NCI-H2196 (cell line): Measurements from ENCODE around the gene APOH.

ENCODE experiments used
- DNase-seq: peaks from one replicate; lab custom pipeline; 2025; ENCODE audit not compliant: unreplicated experiment; lab: John Stamatoyannopoulos, UW

APOH gene

DNA sequence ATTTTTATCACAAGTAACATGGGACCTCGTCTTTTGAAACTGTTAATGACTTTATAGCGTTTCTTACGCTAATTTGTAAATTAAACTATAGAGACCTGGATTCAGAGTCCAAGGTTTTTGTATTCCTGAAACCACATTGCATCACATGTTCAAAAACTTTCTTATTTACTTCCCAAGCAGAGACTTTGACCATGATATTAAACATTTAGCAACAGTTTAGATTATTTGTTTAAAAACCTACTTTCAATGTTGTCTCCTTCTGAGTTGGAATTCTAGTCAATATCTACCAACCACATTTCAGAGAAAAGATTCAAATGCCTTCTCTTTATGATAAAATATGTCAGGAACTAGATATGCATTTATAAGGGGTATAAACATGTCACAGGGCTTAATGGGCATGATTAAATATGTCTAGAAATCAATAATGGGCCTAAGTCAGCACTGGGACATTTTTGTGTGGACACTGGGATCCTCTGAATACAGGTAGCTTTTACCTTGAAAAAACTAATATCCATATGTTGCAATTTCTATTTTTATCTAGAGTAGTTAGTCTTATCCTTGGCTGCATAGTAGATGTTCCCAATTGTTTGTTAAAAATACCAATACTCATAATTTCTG is 6.3 kb upstream of the APOH start:
- no peak for DNase-seq

DNA sequence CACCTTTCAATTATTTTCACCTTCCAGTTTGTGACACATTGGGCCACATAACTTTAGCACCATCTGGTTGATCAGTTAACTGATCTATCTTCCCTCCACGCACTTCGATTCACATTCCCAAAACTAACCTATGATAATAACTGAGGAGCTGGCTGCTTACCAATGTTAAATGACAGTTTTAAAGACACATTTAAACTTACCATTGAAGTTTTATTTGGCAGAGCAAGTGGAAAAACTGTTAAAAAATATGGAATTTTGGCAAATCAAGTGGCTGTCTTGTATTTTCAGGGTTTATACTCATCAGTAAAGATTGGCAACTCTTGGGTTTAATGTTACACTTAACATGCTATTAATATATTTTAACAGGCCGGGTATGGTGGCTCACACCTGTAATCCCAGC is 5.4 kb upstream of the APOH start:
- no peak for DNase-seq

- no peak for DNase-seq
Observed at GRCh38 chr17:66233023-66233753, 4.0 kb upstream of the APOH start.

DNA sequence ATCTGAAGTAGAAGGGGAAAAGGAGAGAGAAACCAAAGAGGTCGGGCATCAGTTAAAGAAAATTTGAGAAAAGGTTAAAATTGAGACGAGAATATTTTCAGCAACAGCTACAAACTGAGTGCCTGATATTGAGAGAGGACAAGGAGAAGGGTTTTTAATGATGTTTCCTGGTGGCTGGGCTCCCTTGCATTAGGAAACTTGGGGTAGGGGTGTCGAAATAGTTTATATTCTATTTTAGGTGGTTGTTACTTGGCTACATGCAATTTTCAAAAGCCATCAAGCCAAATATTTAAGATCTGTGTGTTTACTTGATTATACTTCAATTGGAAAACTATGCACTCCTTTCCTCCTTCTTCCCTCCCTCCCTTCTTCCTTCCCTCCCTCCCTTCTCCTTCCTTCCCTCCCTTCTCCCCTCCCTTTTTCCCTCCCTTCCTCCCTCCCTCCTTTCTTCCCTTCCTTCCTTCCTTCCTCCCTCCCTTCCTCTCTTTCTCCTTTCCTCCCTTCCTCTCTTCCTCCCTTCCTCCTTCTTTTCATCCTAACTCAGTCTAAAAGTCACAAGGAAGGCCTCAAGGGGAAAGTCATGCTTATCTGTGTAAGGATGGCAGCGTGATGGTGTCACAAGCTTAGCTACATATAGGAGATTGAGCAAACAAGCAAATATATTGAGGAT is 1.8 kb upstream of the APOH start:
- no peak for DNase-seq

DNA sequence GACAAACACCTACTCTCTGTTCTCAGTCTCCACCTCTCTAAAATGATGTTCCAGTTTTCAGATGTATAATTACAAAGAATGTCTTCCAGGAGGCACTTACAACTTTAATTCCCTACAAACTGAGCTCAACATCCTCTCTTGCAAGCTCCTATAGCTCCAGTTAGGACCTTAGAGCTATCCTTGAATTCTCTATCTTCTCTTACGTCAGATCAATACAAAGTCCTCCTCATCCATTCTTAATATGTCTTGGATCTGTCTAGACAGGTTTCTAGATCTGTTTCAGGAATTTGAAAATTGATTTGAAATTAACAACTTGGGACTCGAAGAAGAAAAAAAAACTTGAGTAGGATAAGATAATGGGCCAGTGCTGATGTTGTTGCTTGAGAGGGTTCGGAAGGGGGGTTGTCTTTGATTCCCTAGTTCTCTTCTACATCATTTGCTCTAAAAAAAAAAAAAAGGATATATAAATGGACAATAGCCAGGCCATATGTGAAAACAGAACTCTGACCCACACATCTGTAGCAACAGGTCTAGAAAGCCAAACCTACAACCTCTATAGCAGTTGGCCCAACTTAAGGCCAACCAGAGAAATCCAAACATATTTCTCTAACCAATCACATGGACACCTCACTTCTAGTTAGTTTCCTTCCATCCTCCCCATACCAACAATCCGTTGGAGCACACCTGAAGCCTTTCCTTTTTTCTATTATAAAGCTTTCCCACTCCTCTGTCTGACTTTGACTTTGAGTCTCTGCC is 746 bp upstream of the APOH start:
- no peak for DNase-seq

DNA sequence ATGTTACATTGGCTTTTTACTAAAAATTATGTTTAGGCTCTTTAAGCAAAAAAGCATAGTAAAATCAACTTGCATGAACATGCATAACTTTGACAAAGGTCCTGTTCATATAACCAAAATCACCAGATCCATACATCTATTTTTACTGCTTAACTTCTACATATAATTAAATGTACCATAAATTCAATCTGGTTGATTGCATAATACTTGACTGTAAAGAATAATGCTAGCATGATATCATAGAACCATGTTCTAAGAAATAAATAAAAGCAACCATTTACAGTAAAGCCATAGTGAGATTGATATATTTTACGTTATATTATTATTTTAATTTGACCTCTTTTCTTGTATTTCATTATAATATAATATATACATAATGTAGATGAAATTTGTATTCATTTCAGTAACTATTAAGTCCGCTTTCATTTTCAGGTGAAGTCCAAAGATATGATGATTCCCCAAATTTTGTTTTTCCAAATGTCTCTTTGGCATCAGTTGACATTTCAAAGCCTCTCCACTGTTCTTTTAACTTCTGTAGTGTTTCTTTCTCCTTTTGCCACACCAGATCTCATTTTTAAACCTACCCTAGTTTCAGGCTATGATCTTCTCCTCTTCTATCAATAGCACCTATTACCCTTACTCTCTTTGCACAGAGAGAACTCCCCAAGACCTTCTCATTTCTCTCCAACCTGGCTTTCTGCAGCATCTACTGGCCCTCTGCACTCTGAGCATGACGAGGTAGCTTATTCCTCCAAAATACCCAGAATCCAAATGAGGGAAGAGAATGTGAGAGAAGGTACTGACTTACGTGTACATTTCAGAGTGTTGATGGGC is 1.8 kb downstream of the APOH start:
- no peak for DNase-seq

GRCh38 chr17:66222798-66223350 is 6.3 kb downstream of the APOH start:
- no peak for DNase-seq

- no peak for DNase-seq
Observed at GRCh38 chr17:66221755-66222530, 7.3 kb downstream of the APOH start.

GRCh38 chr17:66221343-66221742 is 7.9 kb downstream of the APOH start:
- no peak for DNase-seq

DNA sequence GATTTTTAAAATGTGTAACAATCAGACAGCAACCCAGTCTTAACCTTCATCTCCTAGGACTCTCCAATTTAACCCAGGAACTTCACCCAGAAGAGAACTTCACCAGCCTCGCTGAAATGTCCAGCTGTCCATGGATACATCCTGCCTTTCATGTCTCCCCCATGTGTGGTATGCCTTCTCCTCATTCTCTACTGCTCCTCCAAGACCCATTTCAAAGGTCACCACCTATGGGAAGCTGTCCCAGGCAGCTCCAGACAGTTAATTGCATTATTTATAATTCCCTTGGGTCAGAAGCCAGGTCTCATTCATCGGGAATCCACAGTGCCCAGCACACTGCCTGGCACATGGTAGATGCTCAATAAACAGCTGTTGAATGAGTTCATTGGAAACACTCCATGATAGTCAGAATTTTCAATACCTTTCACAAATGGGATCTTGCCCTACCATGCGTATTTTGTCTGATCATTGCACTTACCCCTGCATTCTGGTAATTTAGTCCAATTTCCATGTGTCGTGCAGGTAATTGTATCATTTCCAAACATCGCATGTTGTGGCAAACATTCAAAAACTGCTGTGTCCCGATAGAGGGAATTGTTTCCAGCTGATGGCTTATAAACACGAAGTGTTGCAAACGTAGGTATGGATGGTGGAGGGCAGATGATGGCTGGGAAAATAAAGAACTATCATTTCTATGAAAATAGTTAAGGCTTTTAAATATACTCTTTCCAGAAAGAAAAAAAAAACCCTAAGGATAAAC is 9.0 kb downstream of the APOH start:
- DNase-seq: no peak

DNA sequence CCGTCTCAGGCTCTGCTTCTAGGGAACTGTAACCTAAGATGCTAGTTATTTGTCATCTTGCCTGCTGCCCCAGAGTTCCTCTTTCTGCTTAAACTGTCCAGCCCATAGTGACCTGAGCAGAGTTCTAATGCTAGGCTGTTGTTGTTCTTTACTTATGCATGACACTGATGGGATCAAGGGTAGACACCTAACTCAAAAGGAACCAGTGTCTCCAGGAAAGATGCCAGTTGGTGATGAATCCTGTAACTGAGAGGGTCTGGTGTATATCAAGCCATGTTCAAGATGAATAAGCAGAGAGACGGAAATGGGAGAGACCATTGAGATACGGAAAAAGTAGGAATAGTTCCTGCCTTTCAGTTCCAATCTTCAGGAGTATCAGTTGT is 13.7 kb downstream of the APOH start:
- no peak for DNase-seq

DNA sequence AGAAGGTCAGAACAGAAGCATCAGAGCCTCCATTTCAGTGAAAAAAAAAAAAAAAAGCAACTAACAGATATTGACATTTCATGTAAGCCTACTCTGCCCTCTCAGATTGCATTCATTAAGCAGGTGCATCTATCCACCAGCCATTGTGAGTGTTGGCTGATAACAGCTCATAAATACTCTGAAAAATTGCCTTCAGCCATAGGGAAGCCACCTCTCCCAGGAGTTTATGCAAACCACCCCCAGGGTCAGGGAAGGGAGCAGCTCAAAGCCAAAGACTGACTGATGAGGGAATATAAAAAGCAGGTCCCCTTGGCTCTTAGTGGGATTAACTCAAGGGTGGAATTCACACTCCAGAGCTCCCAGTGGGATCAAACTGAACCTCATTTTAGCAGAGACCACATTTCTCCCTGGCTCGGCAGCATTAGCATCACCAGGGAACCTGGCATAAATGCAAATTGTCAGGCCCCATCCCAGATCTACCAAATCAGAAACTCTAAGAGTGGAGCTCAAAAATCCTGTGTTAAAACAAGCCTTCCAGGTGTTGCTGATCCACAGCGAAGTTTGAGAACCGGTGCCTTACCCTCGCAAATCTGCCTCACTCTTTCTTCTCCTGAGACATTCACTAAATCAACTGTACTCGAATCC is 14.2 kb downstream of the APOH start:
- peak; percentile 40 for DNase-seq

- no peak for DNase-seq
Observed at GRCh38 chr17:66211047-66211810, 18.0 kb downstream of the APOH start.

DNA sequence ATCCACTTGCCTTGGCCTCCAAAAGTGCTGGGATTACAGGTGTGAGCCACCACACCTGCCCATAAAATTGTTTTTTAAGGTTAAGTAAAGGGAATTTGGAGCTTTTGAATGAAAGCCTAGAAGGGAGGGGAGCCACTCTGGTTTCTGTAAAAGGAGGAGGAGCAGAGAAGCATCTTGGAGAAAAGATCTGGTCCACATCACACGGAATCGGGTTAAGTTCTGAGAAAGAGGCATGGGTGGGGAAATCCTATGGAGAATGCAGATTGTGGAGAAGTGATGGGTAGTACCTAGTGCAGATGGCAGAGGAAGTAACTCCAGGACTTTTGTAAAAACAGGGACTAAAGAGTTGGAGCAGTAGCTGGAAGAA is 19.0 kb downstream of the APOH start:
- DNase-seq: no peak

GRCh38 chr17:66207936-66208335 is 21.3 kb downstream of the APOH start:
- DNase-seq: no peak

DNA sequence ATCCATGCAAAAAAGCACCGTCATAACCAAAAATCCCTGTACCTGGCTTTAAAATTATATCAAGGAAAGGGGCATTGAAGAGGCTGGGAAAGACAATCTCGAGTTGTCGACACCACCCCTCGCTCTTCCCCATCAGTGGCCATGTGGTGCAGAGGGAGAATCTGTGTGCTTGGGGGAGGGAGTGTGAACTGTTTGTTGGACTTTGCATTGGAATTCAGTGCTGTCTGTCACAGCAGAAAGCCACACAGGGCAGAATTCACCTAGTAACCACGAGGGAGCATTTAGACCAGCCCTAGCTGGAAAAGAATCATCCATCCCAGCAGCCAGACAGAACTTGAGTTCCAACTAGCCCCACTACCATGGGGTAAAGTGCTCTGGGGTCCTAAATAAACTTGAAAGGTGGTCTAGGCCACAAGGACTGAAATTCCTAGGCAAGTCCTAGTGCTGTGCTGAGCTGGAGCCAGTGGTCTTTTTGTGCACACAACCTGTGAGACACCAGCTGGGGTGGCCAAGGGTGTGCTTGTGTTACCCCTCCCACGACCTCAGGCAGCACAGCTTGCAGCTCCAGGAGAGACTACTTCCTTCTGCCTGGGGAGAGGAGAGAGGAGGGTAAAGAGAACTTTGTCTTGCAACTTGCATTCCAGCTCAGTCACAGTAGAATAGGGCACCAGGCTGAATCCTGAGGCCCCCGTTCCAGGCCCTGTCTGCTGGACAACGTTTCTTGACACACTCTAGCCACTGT is 25.8 kb downstream of the APOH start:
- no peak for DNase-seq

GRCh38 chr17:66200685-66201092 is 28.5 kb downstream of the APOH start:
- DNase-seq: peak; percentile 49
